GM10266 (cell line): ENCODE results near the gene ACYP2.
"Not testable (repeated sequence)": the region's sequence is repeated elsewhere in the genome, so short reads cannot be mapped to it uniquely, and the experiment has no call there.

Experiments used
- DNase-seq: peaks from one replicate; pipeline ENCODE4 v3.0.0; 2012; ENCODE audit errors: extremely low spot score
- TF ChIP-seq, protein P1 (sequence below): IDR thresholded peaks from 2 replicates; pipeline ENCODE4 v1.5.1; 2012; ENCODE audit warnings: mild to moderate bottlenecking, low read depth; ENCODE audit not compliant: control insufficient read depth, insufficient read depth; ENCODE audit errors: missing control alignments

ACYP2 gene

DNA sequence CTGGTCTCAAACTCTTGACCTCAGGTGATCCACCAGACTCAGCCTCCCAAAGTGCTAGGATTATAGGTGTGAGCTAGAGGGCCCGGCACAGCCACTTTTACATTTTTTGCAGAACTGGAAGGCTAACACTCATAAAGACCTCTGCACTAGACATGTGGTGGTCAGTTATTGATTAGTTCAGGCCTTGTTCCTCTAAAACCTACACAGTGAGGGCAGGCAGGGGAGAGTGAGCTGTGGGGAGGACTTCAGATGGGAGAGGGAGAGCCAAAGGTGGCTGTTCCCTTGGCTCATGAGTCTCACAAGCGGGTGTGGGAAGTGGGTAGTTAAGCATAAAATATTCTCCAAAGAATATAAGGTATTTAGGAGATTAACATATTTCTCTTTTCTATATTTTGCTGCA lies 29.3 kb upstream of the ACYP2 start:
- TF ChIP-seq, protein P1, sequence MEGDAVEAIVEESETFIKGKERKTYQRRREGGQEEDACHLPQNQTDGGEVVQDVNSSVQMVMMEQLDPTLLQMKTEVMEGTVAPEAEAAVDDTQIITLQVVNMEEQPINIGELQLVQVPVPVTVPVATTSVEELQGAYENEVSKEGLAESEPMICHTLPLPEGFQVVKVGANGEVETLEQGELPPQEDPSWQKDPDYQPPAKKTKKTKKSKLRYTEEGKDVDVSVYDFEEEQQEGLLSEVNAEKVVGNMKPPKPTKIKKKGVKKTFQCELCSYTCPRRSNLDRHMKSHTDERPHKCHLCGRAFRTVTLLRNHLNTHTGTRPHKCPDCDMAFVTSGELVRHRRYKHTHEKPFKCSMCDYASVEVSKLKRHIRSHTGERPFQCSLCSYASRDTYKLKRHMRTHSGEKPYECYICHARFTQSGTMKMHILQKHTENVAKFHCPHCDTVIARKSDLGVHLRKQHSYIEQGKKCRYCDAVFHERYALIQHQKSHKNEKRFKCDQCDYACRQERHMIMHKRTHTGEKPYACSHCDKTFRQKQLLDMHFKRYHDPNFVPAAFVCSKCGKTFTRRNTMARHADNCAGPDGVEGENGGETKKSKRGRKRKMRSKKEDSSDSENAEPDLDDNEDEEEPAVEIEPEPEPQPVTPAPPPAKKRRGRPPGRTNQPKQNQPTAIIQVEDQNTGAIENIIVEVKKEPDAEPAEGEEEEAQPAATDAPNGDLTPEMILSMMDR = no peak
- no peak for DNase-seq

GRCh38 chr2:54088191-54088634 lies 27.2 kb upstream of the ACYP2 start:
- DNase-seq = no peak
- TF ChIP-seq, protein P1 = no peak

DNA sequence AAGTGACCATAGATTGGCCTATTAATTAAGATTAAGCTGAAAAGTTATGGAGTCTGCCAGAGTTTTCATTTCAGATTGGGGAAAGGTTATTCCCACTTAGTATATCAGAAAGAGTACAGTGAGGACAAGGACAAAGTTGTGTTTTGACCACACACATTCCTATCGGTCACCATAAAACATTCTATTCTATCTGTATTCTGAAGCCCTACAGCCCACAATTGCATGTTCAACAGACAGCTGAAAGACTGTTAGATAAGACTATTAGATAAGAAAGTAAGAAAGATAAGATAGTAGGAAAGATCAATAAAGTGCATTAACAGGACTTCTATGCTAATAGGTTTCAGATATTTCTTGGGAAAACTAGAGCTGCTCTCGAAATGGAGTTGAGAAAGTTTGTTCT lies 26.7 kb upstream of the ACYP2 start:
- TF ChIP-seq, protein P1 = no peak
- DNase-seq = no peak

DNA sequence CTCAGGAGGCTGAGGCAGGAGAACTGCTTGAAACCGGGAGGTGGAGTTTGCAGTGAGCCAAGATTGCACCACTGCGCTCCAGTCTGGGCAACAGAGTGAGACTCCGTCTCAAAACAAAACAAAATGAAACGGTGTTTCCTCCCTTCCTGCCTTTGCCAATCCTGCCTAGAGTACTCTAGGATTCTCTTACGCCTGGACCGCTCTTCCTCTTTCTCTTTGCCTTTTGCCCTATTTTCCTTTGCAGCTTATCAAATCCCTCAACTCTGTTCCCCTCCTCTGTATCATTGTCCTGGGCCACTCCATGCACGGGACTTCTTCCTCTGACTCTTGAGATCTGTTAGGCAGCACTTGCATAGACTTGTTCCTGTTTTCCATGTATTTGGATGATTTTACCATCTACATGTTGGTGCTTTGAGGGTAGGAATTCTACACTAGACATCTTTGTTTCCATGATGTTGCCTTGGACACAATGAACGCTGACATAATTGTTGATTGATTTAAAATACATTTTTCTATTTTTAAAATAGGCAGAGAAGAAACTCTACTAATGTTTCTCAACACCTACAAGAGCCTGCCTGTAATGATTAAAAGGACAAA lies 24.8 kb upstream of the ACYP2 start:
- TF ChIP-seq, protein P1 = no peak
- DNase-seq = no peak

- TF ChIP-seq, protein P1 = no peak
- DNase-seq = peak; percentile 33
These were observed 22.5 kb upstream of the ACYP2 start for GRCh38 chr2:54092940-54093339.

GRCh38 chr2:54095406-54095805 lies 20.0 kb upstream of the ACYP2 start:
- not testable (repeated sequence) for DNase-seq

DNA sequence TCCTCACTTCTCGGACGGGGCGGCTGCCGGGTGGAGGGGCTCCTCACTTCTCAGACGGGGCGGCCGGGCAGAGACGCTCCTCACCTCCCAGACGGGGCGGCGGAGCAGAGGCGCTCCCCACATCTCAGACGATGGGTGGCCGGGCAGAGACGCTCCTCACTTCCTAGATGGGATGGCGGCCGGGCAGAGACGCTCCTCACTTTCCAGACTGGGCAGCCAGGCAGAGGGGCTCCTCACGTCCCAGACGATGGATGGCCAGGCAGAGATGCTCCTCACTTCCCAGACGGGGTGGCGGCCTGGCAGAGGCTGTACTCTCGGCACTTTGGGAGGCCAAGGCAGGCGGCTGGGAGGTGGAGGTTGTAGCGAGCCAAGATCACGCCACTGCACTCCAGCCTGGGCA lies 19.3 kb upstream of the ACYP2 start:
- not testable (repeated sequence) for DNase-seq

GRCh38 chr2:54097124-54097523 lies 18.3 kb upstream of the ACYP2 start:
- no peak for DNase-seq
- TF ChIP-seq, protein P1 = no peak
